Mesendoderm (in vitro differentiated cells): ENCODE results near the gene PAX5.
A peak's percentile ranks its signal among the peaks of the same experiment; 100 is the strongest.

Experiments
- DNase-seq: peaks from one replicate; pipeline ENCODE4 v3.0.0; 2013
- H2AK5ac ChIP-seq: 2 replicates; pipeline ENCODE4 v1.6.1; 2013; ENCODE audit warnings: low read length, inconsistent platforms
- H2BK120ac ChIP-seq: 2 replicates; pipeline ENCODE4 v1.6.1; 2013; ENCODE audit warnings: low read depth, mild to moderate bottlenecking, low read length, moderate library complexity, mixed read lengths
- H2BK15ac ChIP-seq: replicated peaks from 2 replicates; pipeline ENCODE4 v1.6.1; 2013; ENCODE audit warnings: low read depth, mild to moderate bottlenecking, moderate library complexity
- H2BK5ac ChIP-seq: 2 replicates; pipeline ENCODE4 v1.6.1; 2013; ENCODE audit warnings: low read length, inconsistent platforms
- H3K18ac ChIP-seq: 2 replicates; pipeline ENCODE4 v1.6.1; 2013; ENCODE audit warnings: mild to moderate bottlenecking, low read length, mixed read lengths
- H3K23ac ChIP-seq: one replicate; pipeline ENCODE4 v1.6.1; 2013; ENCODE audit warnings: low read length
- H3K27ac ChIP-seq: 2 replicates; pipeline ENCODE4 v1.5.1; 2013; ENCODE audit warnings: low read depth, mild to moderate bottlenecking, inconsistent platforms, low read length, moderate library complexity
- H3K27me3 ChIP-seq: 2 replicates; pipeline ENCODE4 v1.6.1; 2013; ENCODE audit warnings: low read length, control low read depth, mild to moderate bottlenecking, inconsistent platforms; ENCODE audit not compliant: insufficient read depth, poor library complexity
- H3K36me3 ChIP-seq: 2 replicates; pipeline ENCODE4 v1.6.1; 2013; ENCODE audit warnings: low read length, inconsistent platforms; ENCODE audit not compliant: control insufficient read depth, insufficient read depth
- H3K4ac ChIP-seq: one replicate; pipeline ENCODE4 v1.6.1; 2013; ENCODE audit warnings: low read depth, mild to moderate bottlenecking, low read length, moderate library complexity
- H3K4me1 ChIP-seq: 2 replicates; pipeline ENCODE4 v1.6.1; 2013; ENCODE audit warnings: low read depth, low read length, inconsistent platforms; ENCODE audit not compliant: control insufficient read depth
- H3K4me2 ChIP-seq: 2 replicates; pipeline ENCODE4 v1.6.1; 2013; ENCODE audit warnings: low read length
- H3K4me3 ChIP-seq: 2 replicates; pipeline ENCODE4 v1.5.1; 2013; ENCODE audit warnings: mild to moderate bottlenecking, low read length
- H3K56ac ChIP-seq: one replicate; pipeline ENCODE4 v1.6.1; 2013; ENCODE audit warnings: low read length
- H3K79me1 ChIP-seq: 2 replicates; pipeline ENCODE4 v1.6.1; 2013; ENCODE audit warnings: low read length, inconsistent platforms
- H3K79me2 ChIP-seq: 2 replicates; pipeline ENCODE4 v1.6.1; 2013; ENCODE audit warnings: mild to moderate bottlenecking, low read length; ENCODE audit not compliant: control insufficient read depth, insufficient read depth
- H3K9ac ChIP-seq: 2 replicates; pipeline ENCODE4 v1.6.1; 2013; ENCODE audit warnings: low read length, inconsistent platforms
- H4K5ac ChIP-seq: one replicate; pipeline ENCODE4 v1.6.1; 2013; ENCODE audit warnings: low read length
- H4K8ac ChIP-seq: one replicate; pipeline ENCODE4 v1.6.1; 2013; ENCODE audit warnings: low read depth, mild to moderate bottlenecking, control low read depth, low read length, moderate library complexity
- WGBS: extraction: QIAGEN DNeasy Blood & Tissue Kit; methylation state at CpG from one replicate; pipeline ENCODE4 v1.1.7; 2013; ENCODE audit warnings: low lambda C conversion rate, missing lambda C conversion rate; ENCODE audit not compliant: insufficient coverage; ENCODE audit errors: extremely low coverage; 5-methylcytosine and 5-hydroxymethylcytosine counted together

The PAX5 gene

DNA sequence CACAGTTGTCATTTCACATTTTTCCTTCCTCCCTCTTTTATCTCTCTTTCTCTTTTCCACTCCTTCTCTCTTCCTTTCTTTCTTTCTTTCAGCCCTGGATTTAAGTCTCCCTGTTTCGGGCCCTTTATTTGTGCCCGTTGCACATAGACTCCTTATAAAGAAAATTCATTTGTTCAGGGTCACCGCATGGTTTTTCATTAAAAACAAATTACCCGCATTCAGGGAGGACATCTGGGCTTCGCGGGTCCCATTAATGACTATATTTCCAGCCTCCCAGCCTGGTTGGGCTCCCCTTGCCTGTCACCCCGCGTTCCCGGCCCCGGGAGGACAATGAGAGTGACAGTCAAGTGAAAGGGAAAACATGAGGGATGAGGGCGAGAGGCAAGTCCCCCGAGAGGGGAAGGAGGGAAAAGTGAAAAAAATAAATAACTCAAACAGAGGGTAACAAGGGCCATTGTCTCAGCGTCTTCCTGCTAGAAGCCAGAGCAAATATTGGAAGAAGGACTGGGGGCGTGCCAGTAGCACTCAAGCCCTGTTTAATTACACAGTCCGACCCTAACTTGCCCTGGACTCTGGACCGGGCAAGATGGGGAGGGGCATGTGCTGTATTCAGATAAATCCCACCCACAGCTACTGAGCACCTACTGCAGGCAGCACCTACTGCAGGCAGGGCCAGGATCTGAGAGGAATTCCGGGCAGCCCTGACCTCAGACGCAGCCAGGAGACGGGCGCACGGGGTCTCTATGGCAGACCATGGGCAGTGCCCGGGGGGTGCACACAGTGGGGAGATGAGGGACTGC, 166.2 kb downstream of the PAX5 start:
- no peak overlapping the region for H3K27ac ChIP-seq
- H3K23ac ChIP-seq = no peak overlapping the region
- H2BK15ac ChIP-seq = no peak overlapping the region
- H3K4me1 ChIP-seq = no peaks in the 10 kb centered on the region
- no peak overlapping the region for H2AK5ac ChIP-seq
- no peak overlapping the region for H3K4me3 ChIP-seq
- no peak overlapping the region for H3K4ac ChIP-seq
- no peak overlapping the region for H2BK5ac ChIP-seq
- no peak for DNase-seq
- no peaks in the 10 kb centered on the region for H3K79me2 ChIP-seq
- H4K5ac ChIP-seq = no peak overlapping the region
- WGBS = no CpG with 5 or more reads among the region's 22 CpGs
- H3K9ac ChIP-seq = no peak overlapping the region
- no peak overlapping the region for H2BK120ac ChIP-seq
- H4K8ac ChIP-seq = no peak overlapping the region
- no peaks in the 10 kb centered on the region for H3K36me3 ChIP-seq
- H3K27me3 ChIP-seq = no peaks in the 10 kb centered on the region
- no peak overlapping the region for H3K56ac ChIP-seq
- no peaks in the 10 kb centered on the region for H3K79me1 ChIP-seq
- no peak overlapping the region for H3K4me2 ChIP-seq
- H3K18ac ChIP-seq = no peak overlapping the region

DNA sequence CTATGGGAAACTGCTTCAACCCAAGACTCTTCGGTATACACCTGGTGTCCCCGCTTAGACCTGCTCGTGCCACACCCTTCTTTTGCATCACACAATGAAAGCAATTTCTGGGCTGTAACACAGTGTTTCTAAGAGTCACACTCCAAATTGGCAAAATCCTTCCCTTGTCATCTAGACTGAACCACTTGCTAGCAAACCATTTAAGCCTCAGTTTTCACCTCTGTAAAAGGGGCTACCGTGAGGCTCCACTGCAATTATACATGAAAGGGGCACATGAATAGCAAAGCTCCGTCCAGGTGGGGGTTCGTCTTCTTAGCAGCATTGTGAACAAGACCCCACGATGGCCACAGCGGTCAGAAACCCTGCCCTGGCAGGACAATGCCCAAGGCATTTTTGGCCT, 166.8 kb downstream of the PAX5 start:
- Histone ChIP-seq H3K9ac (no peak overlapping the region), H4K5ac (no peak overlapping the region), H2BK120ac (no peak overlapping the region), H3K56ac (no peak overlapping the region), H2AK5ac (no peak overlapping the region), H4K8ac (no peak overlapping the region), H3K4me3 (no peak overlapping the region), H3K4ac (no peak overlapping the region), H3K4me1 (no peaks in the 10 kb centered on the region), H2BK5ac (no peak overlapping the region), H3K79me2 (no peaks in the 10 kb centered on the region), H3K79me1 (no peaks in the 10 kb centered on the region), H3K18ac (no peak overlapping the region), H3K4me2 (no peak overlapping the region), H3K27ac (no peak overlapping the region), H3K27me3 (no peaks in the 10 kb centered on the region), H3K23ac (no peak overlapping the region), H2BK15ac (no peak overlapping the region), H3K36me3 (no peaks in the 10 kb centered on the region)
- WGBS = no CpG with 5 or more reads among the region's 8 CpGs
- no peak for DNase-seq

DNA sequence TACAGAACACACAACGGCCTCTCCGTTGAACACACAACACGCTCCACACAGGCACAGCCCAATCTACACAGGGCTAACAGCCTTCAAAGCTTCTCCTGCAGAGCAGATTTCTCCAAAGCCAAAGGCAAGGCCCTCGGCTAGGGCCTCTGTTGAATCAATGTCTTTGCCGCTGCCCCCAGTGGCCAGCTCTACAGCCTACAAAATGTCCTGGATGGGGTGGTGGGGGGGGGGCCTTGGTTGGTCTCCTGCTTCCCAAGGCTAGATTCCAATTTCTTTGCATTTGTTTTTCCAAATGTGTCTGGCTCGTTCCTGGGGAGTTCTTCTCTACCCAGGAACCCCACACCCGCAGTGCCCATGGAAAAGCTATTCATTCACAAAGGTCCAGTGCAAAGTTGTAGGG, 167.2 kb downstream of the PAX5 start:
- Histone ChIP-seq H3K4me3 (no peak overlapping the region), H3K79me2 (no peaks in the 10 kb centered on the region), H2BK15ac (no peak overlapping the region), H2AK5ac (no peak overlapping the region), H3K27ac (no peak overlapping the region), H3K4ac (no peak overlapping the region), H3K4me2 (no peak overlapping the region), H2BK120ac (no peak overlapping the region), H4K8ac (no peak overlapping the region), H3K56ac (no peak overlapping the region), H4K5ac (no peak overlapping the region), H2BK5ac (no peak overlapping the region), H3K79me1 (no peaks in the 10 kb centered on the region), H3K36me3 (no peaks in the 10 kb centered on the region), H3K4me1 (no peaks in the 10 kb centered on the region), H3K27me3 (no peaks in the 10 kb centered on the region), H3K23ac (no peak overlapping the region), H3K9ac (no peak overlapping the region), H3K18ac (no peak overlapping the region)
- WGBS = no CpG with 5 or more reads among the region's 7 CpGs
- DNase-seq = peak; percentile 39

DNA sequence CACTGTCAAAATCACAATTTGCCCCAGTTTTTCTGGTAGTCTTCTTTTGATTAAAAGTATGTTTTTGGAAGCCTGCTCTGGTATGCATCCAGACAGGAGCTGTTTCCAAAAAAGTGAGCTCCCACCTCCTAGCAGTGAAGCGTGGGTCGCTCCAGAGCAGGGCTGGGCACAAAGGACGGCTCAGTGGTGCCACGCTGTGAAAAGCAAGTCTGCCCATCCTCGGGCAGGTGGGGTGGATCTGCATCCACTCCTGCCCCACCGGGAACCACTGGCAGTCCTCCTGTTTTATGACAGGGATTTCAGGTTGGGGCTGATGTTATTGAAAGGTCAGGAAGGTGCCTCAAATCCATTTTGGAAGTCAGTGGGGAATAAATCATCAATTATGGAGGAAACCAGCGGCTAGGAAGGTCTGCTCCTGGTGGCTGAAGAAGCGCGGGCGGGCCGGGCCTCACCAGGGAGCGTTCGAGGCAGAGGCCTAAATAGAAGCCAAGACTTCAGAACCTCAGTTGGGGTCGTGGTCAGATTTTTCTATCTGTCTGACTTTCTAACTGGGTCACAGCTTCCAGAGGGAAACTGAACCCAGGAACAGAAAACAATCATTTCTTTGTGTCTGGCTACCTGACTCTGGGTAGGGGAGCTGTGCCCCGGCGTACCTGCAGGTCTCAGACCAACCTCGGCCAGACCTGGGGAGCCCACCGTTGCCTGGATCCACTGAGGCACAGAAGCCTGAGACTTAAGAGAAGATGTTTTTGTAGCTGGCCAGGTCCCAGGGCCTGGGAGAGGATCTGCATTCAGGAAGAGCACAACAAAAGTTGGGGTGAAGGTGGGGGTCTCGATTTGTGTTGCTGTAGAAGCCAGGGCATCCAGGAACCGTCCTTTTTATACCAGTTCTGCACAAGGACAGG, 168.1 kb downstream of the PAX5 start:
- H4K5ac ChIP-seq = no peak overlapping the region
- H3K36me3 ChIP-seq = no peaks in the 10 kb centered on the region
- no peak overlapping the region for H2AK5ac ChIP-seq
- H2BK15ac ChIP-seq = no peak overlapping the region
- no peak for DNase-seq
- H3K79me2 ChIP-seq = no peaks in the 10 kb centered on the region
- no peak overlapping the region for H4K8ac ChIP-seq
- no peaks in the 10 kb centered on the region for H3K4me1 ChIP-seq
- no peaks in the 10 kb centered on the region for H3K27me3 ChIP-seq
- H3K23ac ChIP-seq = no peak overlapping the region
- no peak overlapping the region for H3K4me3 ChIP-seq
- no peak overlapping the region for H3K4ac ChIP-seq
- no peaks in the 10 kb centered on the region for H3K79me1 ChIP-seq
- no peak overlapping the region for H3K9ac ChIP-seq
- H2BK120ac ChIP-seq = no peak overlapping the region
- no peak overlapping the region for H3K18ac ChIP-seq
- no CpG with 5 or more reads among the region's 20 CpGs for WGBS
- H3K4me2 ChIP-seq = no peak overlapping the region
- no peak overlapping the region for H3K27ac ChIP-seq
- H2BK5ac ChIP-seq = no peak overlapping the region
- H3K56ac ChIP-seq = no peak overlapping the region

DNA sequence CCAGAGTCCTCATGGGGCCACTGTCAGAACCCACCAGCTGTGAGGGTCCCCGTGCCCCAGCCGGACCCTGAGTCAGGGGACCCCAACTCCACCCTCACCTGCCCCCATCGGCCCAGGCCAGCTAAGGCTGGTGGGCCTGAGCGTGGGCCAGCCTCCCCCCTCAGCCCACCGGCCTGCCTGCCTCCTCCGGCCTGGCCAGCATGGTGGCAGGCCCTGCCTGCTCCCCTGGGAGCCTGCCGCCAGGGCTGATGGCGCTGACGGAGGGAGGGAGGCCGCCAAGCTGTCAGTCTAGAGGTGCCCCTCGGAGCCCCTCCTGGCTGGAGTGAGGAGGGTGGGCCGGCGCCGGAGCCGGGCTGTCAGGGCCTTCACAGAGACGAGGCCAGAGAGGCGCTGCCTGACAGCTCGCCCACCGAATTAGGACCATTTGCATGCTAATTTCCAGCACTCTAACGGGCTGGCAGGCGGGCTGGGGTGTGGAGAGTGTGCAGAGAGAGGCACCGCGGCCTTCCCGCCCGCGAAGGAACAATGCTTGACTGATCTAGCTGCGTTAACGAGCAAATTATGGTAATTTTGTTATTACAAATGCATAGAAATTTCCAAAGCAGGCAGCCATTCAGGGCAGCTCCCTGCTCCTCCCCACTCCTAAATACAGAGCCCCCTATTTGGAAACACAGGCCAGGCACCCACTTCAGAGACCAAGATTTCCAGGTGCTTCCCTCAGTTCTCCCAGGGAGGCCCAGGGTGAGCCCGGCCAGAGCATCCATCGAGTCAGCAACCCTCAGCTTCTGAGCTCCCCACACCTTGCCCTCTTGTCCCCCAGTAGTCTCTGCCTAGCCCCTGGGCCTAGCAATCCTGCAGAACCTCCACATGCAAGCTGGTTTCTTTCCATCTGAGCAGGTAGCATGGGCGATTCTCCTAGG, 169.3 kb downstream of the PAX5 start:
- WGBS = no CpG with 5 or more reads among the region's 31 CpGs
- H4K8ac ChIP-seq = no peak overlapping the region
- H2AK5ac ChIP-seq = no peak overlapping the region
- H3K27me3 ChIP-seq = no peaks in the 10 kb centered on the region
- H3K56ac ChIP-seq = peak overlapping the region; percentile 4
- no peak overlapping the region for H2BK15ac ChIP-seq
- H3K36me3 ChIP-seq = no peaks in the 10 kb centered on the region
- no peak overlapping the region for H3K4ac ChIP-seq
- peak; percentile 16 for DNase-seq
- H3K18ac ChIP-seq = no peak overlapping the region
- H2BK5ac ChIP-seq = no peak overlapping the region
- no peak overlapping the region for H3K9ac ChIP-seq
- H3K27ac ChIP-seq = no peak overlapping the region
- H3K79me2 ChIP-seq = no peaks in the 10 kb centered on the region
- no peaks in the 10 kb centered on the region for H3K79me1 ChIP-seq
- no peak overlapping the region for H3K23ac ChIP-seq
- H4K5ac ChIP-seq = no peak overlapping the region
- H3K4me3 ChIP-seq = no peak overlapping the region
- H3K4me2 ChIP-seq = no peak overlapping the region
- H3K4me1 ChIP-seq = no peaks in the 10 kb centered on the region
- H2BK120ac ChIP-seq = no peak overlapping the region
